ENCODE measurements around the gene YAF2. TPM values are rescaled to one million over a fixed set of nuclear protein-coding genes. Genes with fewer than 3 reads are reported as not detected.

Gene YAF2
- 10.6 and 15.5 TPM in 2 replicates for total RNA-seq (2014; rRNA removed; shearing (Covaris generic))

GRCh38 chr12:42238240-42239140 is at the start of gene YAF2:
TSS of gene YAF2 (minus strand) at chr12:42238248. CDS start at chr12:42238180, 68 bp downstream.

GRCh38 chr12:42144408-42145196 is 93.4 kb downstream of the YAF2 start, which contains the start of gene GXYLT1:
TSS of gene GXYLT1 (minus strand) at chr12:42144874. CDS start at chr12:42144646, 228 bp downstream.

Other genes with a start within 250 kb of the YAF2 start
- gene GXYLT1, start 93.4 kb downstream of the YAF2 start, total RNA-seq (2014; rRNA removed; shearing (Covaris generic)) = 8.2 and 9.8 TPM in 2 replicates
- gene ZCRB1, start 87.8 kb upstream of the YAF2 start, total RNA-seq (2014; rRNA removed; shearing (Covaris generic)) = 48.5 and 57.2 TPM in 2 replicates
- gene PPHLN1, start 87.9 kb upstream of the YAF2 start, total RNA-seq (2014; rRNA removed; shearing (Covaris generic)) = 60.5 and 77.4 TPM in 2 replicates

Data from A375 (cell line).